Measurements from ENCODE around the gene CLHC1. TPM values are rescaled to one million over a fixed set of nuclear protein-coding genes. Genes with fewer than 3 reads are reported as not detected.

The CLHC1 gene
- polyA plus RNA-seq, 1 of the 3 experiments (the other 2 are of a cell fraction) = 3.8 TPM

GRCh38 chr2:55163941-55164390, 68.1 kb downstream of the CLHC1 start:
- H3K79me2 ChIP-seq (ENCODE audit: insufficient read depth) = peaks cover 20% of the 10 kb centered on the region
- H3K4me3 ChIP-seq (ENCODE audit: low read depth in 2 of 2, low read length in 1 of 2) = peak overlapping the region in 1 of 2 experiments; percentile 21; a peak in 1 of 4 replicates
- POLR2A ChIA-PET = interaction anchor here (1.3 kb wide), 1 partner anchor 115 kb away, joined by 5 read pairs; no protein-coding TSS in a partner anchor
- peak overlapping the region; percentile 1; the same call in 1 of the 2 replicates for H3K9ac ChIP-seq
- H4K20me1 ChIP-seq (ENCODE audit: insufficient read depth) = no peaks in the 10 kb centered on the region
- CTCF ChIA-PET = interaction anchor here (1.0 to 18.9 kb wide), 5 partner anchors 12 to 264 kb away, joined by 3 to 215 read pairs (median 7); partner anchors contain the start of gene RTN4
- no peaks in the 10 kb centered on the region for H3K9me3 ChIP-seq
- no peaks in the 10 kb centered on the region for H3K9me2 ChIP-seq
- peak overlapping the region; percentile 79 to 94 for H3K27ac ChIP-seq (ENCODE audit: low read depth in 2 of 2, low read length in 1 of 2)
- H3F3A ChIP-seq (replicated peaks; ENCODE audit: insufficient read depth) = peaks cover 15% of the 10 kb centered on the region
- H3K4me1 ChIP-seq (ENCODE audit: control insufficient read depth in 1 of 2, insufficient read depth in 2 of 2, low read depth in 1 of 2, low read length in 1 of 2) = peaks cover 38 to 41% of the 10 kb centered on the region in 2 experiments
- 81% methylated on average over 7 of the region's 7 CpGs for WGBS (ENCODE audit: low lambda C conversion rate)
- peak overlapping the region; percentile 78; the same call in 1 of the 2 replicates for H2AFZ ChIP-seq (ENCODE audit: low read depth)
- H3K27me3 ChIP-seq (ENCODE audit: insufficient read depth) = no peaks in the 10 kb centered on the region
- no peaks in the 10 kb centered on the region for H3K36me3 ChIP-seq (replicated peaks in 1 of 2; ENCODE audit: control insufficient read depth in 1 of 2, insufficient read depth in 2 of 2, low read length in 1 of 2)
- H3K4me2 ChIP-seq = peak overlapping the region; percentile 52
- TF ChIP-seq YY1 (IDR thresholded peaks at IDR 0.05; ENCODE audit: low read depth) (no peak), ZBTB33 (IDR thresholded peaks at IDR 0.05; ENCODE audit: borderline replicate concordance, low read depth) (no peak), REST (IDR thresholded peaks at IDR 0.05; ENCODE audit: low read depth, low read length) (no peak), TCF12 (IDR thresholded peaks at IDR 0.05) (no peak), MAX (IDR thresholded peaks at IDR 0.05; ENCODE audit: low read depth) (no peak), ELF1 (IDR thresholded peaks at IDR 0.05) (no peak), POLR2AphosphoS5 (IDR thresholded peaks at IDR 0.05; ENCODE audit: low read depth, low read length) (no peak), USF1 (IDR thresholded peaks at IDR 0.05; ENCODE audit: borderline replicate concordance, low read depth) (no peak), IRF3 (IDR thresholded peaks at IDR 0.05; ENCODE audit: low read depth, low read length) (no peak), SMC3 (IDR thresholded peaks at IDR 0.05; ENCODE audit: low read depth, low read length) (no peak), EZH2phosphoT487 (IDR thresholded peaks at IDR 0.05; ENCODE audit: borderline replicate concordance, low read depth) (no peak), EP300 (IDR thresholded peaks at IDR 0.05; ENCODE audit: borderline replicate concordance in 1 of 2, low read depth in 1 of 2, low read length in 1 of 2) (no peak), JUND (IDR thresholded peaks at IDR 0.05) (no peak), FOSL2 (IDR thresholded peaks at IDR 0.05; ENCODE audit: borderline replicate concordance, low read depth) (no peak), CHD2 (IDR thresholded peaks at IDR 0.05; ENCODE audit: low read length, partially characterized antibody) (no peak), USF2 (IDR thresholded peaks at IDR 0.05; ENCODE audit: borderline replicate concordance, low read depth, low read length) (no peak), MXI1 (IDR thresholded peaks at IDR 0.05; ENCODE audit: low read depth, low read length) (no peak), PBX3 (IDR thresholded peaks at IDR 0.05) (no peak)
- no peak for DNase-seq

All from SK-N-SH (cell line).